OCI-LY1 (cell line): Measurements from ENCODE around the gene MCRS1.

Experiments
- H2AFZ ChIP-seq: fragments of 200-600 bp; sonication (generic), shearing (Covaris generic); 2 replicates; pipeline ENCODE4 v1.6.0; 2014; ENCODE audit warnings: antibody characterized with exemption, mild to moderate bottlenecking, low read length
- H3F3A ChIP-seq: fragments of 200-600 bp; sonication (generic), shearing (Covaris generic); 2 replicates; pipeline ENCODE4 v1.6.0; 2014; ENCODE audit warnings: mild to moderate bottlenecking, antibody characterized with exemption, low read length, moderate library complexity; ENCODE audit not compliant: insufficient read depth
- H3K27ac ChIP-seq: fragments of 200-600 bp; sonication (generic); 2 replicates; pipeline ENCODE4 v1.5.1; 2014; ENCODE audit warnings: low read length, mixed run types, mild to moderate bottlenecking, low read depth; ENCODE audit not compliant: poor library complexity, severe bottlenecking
- H3K27me3 ChIP-seq: fragments of 200-600 bp; sonication (generic); 2 replicates; pipeline ENCODE4 v1.6.0; 2014; ENCODE audit warnings: antibody characterized with exemption, mild to moderate bottlenecking, low read length, moderate library complexity; ENCODE audit not compliant: insufficient read depth
- H3K36me3 ChIP-seq: fragments of 200-600 bp; sonication (generic); 2 replicates; pipeline ENCODE4 v1.6.1; 2014; ENCODE audit warnings: mild to moderate bottlenecking, antibody characterized with exemption, low read length, moderate library complexity, mixed read lengths; ENCODE audit not compliant: insufficient read depth
- H3K4me1 ChIP-seq: fragments of 200-600 bp; sonication (generic); 2 replicates; pipeline ENCODE4 v1.5.1; 2014; ENCODE audit warnings: mild to moderate bottlenecking, low read length, moderate library complexity; ENCODE audit not compliant: insufficient read depth, severe bottlenecking
- H3K4me2 ChIP-seq: fragments of 200-600 bp; sonication (generic), shearing (Covaris generic); 2 replicates; pipeline ENCODE4 v1.6.1; 2014; ENCODE audit warnings: low read length
- H3K4me3 ChIP-seq: fragments of 200-600 bp; sonication (generic); 2 replicates; pipeline ENCODE4 v1.5.1; 2014; ENCODE audit warnings: low read length, low read depth, mild to moderate bottlenecking, mixed read lengths; ENCODE audit not compliant: poor library complexity, severe bottlenecking
- H3K79me2 ChIP-seq: fragments of 200-600 bp; shearing (Covaris generic); 2 replicates; pipeline ENCODE4 v1.6.1; 2016; ENCODE audit warnings: mixed run types, low read length, mixed read lengths; ENCODE audit not compliant: insufficient read depth
- H3K9ac ChIP-seq: fragments of 200-600 bp; sonication (generic), shearing (Covaris generic); 2 replicates; pipeline ENCODE4 v1.6.1; 2014; ENCODE audit warnings: mild to moderate bottlenecking, low read length, mixed read lengths
- H3K9me2 ChIP-seq: fragments of 200-600 bp; sonication (generic), shearing (Covaris generic); 2 replicates; pipeline ENCODE4 v1.6.1; 2014; ENCODE audit warnings: low read depth, mild to moderate bottlenecking, low read length, mixed read lengths
- H3K9me3 ChIP-seq: fragments of 200-600 bp; shearing (Covaris generic); 2 replicates; pipeline ENCODE4 v1.6.1; 2014; ENCODE audit warnings: low read length, mixed read lengths
- H4K20me1 ChIP-seq: fragments of 200-600 bp; sonication (generic), shearing (Covaris generic); 2 replicates; pipeline ENCODE4 v1.6.0; 2016; ENCODE audit warnings: mild to moderate bottlenecking, low read length; ENCODE audit not compliant: insufficient read depth
- EZH2 ChIP-seq: fragments of 200-600 bp; sonication (generic), shearing (Covaris generic); IDR thresholded peaks from 2 replicates; pipeline ENCODE4 v1.8.0; 2017; ENCODE audit warnings: borderline replicate concordance, mixed run types, mild to moderate bottlenecking, antibody characterized with exemption, low read length, moderate library complexity, mixed read lengths
- TF ChIP-seq, protein P1 (sequence below): fragments of 200-600 bp; sonication (generic), shearing (Covaris generic); IDR thresholded peaks from 2 replicates; pipeline ENCODE4 v1.5.1; 2017; ENCODE audit warnings: mild to moderate bottlenecking, antibody characterized with exemption, low read length, moderate library complexity, mixed read lengths

The MCRS1 gene

DNA sequence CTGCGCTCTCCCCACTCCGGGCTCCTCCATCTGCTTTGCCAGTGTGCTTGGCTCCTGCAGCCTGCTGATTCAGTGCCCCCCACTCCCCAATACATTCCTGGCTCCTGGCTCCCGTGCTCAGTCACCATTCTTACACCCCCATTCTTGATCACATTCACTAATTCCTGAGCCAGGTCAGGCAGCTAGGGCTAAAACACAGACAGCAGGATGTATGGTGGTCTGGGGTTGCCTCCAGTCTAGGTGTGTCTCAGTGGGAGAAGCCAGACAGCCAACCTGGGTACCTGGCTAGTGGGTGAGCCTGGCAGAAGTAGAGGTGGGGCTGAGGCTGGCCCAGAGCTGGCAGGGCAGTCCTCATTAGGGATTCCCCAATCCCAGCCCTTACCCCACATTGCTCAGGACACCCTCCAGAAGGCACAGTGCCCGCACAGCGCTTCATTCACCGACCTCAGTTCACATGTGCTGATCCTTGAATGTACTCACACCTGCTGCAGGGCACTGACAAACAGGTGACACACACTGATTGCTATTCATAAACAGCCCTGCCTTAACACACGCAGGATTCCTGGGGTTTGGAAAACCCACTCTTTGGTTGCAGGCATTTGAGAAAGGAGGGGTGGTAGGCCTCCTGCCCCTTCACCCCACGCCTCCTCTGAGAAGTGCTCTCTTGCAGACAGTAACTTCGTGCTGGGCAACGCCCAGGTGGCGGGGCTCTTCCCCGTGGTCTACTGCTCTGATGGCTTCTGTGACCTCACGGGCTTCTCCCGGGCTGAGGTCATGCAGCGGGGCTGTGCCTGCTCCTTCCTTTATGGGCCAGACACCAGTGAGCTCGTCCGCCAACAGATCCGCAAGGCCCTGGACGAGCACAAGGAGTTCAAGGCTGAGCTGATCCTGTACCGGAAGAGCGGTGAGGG, 27.5 kb downstream of the MCRS1 start:
- Histone ChIP-seq H3K79me2 (no peaks in the 10 kb centered on the region), H3K9me3 (no peaks in the 10 kb centered on the region), H3K27me3 (peaks cover 8% of the 10 kb centered on the region), H3K9ac (no peak overlapping the region), H3K4me2 (no peak overlapping the region), H2AFZ (no peak overlapping the region), H3K27ac (no peak overlapping the region), H3K4me3 (no peak overlapping the region), H3K9me2 (no peaks in the 10 kb centered on the region), H3F3A (no peaks in the 10 kb centered on the region), H3K4me1 (peaks cover 18% of the 10 kb centered on the region), H4K20me1 (no peaks in the 10 kb centered on the region), H3K36me3 (no peaks in the 10 kb centered on the region)
- TF ChIP-seq, protein P1, sequence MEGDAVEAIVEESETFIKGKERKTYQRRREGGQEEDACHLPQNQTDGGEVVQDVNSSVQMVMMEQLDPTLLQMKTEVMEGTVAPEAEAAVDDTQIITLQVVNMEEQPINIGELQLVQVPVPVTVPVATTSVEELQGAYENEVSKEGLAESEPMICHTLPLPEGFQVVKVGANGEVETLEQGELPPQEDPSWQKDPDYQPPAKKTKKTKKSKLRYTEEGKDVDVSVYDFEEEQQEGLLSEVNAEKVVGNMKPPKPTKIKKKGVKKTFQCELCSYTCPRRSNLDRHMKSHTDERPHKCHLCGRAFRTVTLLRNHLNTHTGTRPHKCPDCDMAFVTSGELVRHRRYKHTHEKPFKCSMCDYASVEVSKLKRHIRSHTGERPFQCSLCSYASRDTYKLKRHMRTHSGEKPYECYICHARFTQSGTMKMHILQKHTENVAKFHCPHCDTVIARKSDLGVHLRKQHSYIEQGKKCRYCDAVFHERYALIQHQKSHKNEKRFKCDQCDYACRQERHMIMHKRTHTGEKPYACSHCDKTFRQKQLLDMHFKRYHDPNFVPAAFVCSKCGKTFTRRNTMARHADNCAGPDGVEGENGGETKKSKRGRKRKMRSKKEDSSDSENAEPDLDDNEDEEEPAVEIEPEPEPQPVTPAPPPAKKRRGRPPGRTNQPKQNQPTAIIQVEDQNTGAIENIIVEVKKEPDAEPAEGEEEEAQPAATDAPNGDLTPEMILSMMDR: no peak
- TF ChIP-seq EZH2: no peak

DNA sequence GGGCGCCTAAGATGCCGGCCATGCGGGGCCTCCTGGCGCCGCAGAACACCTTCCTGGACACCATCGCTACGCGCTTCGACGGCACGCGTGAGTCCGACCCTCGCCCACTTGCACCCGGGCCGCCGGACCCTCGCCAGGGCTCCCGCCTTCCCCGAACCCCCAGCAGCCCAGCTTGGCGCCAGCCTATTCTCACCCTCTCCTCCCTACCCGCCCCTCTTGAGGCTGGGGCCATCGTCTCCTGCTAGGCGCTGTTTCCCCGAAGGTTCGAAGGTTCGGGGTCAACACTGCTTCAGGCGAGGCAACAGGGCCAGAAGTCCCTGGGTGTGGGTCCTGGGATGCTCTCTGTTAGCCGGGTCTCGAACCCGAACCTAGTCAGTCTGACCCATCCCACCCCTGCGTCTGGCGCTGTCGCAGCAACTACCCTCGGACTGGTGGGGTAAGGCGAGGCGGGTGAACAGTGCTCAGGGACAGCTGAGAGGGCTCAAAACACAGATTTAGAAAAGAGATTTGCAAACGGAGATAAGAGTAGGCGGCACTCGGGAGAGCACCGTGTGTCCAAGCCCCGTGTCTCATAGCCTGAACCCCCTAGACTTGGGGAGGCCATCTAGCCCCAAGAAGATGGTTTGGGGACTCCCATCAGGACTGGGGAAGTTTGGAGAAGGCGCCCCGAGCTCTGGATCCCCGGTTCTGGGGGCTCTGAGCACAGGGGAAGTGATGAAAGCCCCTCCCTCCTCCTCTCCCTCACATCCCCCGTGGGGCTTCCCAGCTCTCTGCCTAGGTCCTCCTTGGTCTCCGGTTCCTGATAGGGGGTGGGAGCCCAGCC, 28.3 kb downstream of the MCRS1 start:
- Histone ChIP-seq H3K79me2 (no peaks in the 10 kb centered on the region), H3F3A (no peaks in the 10 kb centered on the region), H3K36me3 (no peaks in the 10 kb centered on the region), H2AFZ (no peak overlapping the region), H3K27me3 (peaks cover 8% of the 10 kb centered on the region), H4K20me1 (no peaks in the 10 kb centered on the region), H3K9me3 (no peaks in the 10 kb centered on the region), H3K4me3 (no peak overlapping the region), H3K4me2 (no peak overlapping the region), H3K4me1 (peaks cover 18% of the 10 kb centered on the region), H3K27ac (no peak overlapping the region), H3K9ac (no peak overlapping the region), H3K9me2 (no peaks in the 10 kb centered on the region)
- TF ChIP-seq EZH2: no peak
- TF ChIP-seq, protein P1: no peak

DNA sequence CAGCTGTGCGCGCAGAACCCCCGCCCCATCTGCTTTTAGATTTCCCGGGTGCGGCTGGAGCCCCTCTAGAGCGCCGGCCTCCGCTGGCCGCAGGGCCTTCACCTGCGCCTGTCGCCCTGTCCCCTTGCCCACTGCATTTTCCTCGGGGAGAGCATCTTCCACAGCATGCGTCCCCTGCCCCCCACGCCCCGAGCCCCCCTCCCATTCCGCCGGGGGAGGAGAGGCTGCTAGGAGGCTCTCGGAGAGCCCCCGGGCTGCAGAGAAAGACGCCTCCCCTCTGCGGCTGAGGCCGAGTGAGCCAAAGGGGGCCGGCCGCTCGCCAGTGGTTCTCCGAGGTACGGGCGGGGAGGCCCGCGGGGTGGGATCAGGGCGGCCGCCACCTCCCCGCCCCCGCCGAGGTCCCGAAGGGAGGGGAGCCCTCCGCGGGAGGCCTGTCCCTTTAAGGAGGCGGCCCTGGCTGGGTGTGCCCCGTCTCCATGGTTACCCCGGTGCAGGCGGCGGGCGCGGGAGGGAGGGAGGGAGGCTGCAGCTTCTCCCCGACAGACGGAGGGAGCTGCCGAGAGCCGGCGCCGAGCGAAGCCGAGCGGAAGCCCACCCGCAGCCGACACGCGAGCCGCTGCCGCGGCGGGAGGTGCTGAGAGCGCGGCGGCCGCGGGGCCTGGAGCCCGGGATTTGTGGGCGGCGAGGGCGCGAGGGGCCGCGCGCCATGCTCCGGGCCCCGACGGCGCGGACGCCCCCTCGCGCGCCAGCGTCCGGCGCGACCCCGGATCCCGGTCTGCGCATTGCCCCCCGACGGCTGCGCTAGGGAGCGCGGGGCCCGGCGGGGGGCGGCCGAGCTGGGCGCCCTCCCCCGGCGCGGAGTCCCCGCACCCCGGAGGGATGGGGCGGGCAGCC, 29.2 kb downstream of the MCRS1 start, which contains the start of gene KCNH3:
KCNH3 (plus strand) TSS at position 521 of the 894 bp plus-strand sequence. CDS start 387 bp downstream, outside the sequence.
- H3K36me3 ChIP-seq: no peaks in the 10 kb centered on the region
- peaks cover 18% of the 10 kb centered on the region for H3K4me1 ChIP-seq
- H3K4me2 ChIP-seq: peak within 1 kb of the TSS; percentile 81
- TF ChIP-seq, protein P1: no peak
- TF ChIP-seq EZH2: no peak
- H3K4me3 ChIP-seq: peak within 1 kb of the TSS; percentile 49
- H3K9me2 ChIP-seq: no peaks in the 10 kb centered on the region
- no peak within 1 kb of the TSS for H3K27ac ChIP-seq
- peaks cover 8% of the 10 kb centered on the region for H3K27me3 ChIP-seq
- H3F3A ChIP-seq: no peaks in the 10 kb centered on the region
- no peaks in the 10 kb centered on the region for H4K20me1 ChIP-seq
- no peaks in the 10 kb centered on the region for H3K9me3 ChIP-seq
- no peak within 1 kb of the TSS; the same call in 1 of the 2 replicates for H3K9ac ChIP-seq
- H3K79me2 ChIP-seq: no peaks in the 10 kb centered on the region
- H2AFZ ChIP-seq: no peak within 1 kb of the TSS
